Neural cell (in vitro differentiated cells): Measurements from ENCODE around the gene MED26. TPM values are rescaled to one million over a fixed set of nuclear protein-coding genes. Genes with fewer than 3 reads are reported as not detected.

Experiments used
- H2AFZ ChIP-seq: fragments of 200-600, 300-800 bp; sonication (generic), shearing (Covaris generic); 2 replicates; pipeline ENCODE4 v1.6.0; 2014; ENCODE audit warnings: low read depth, mild to moderate bottlenecking, antibody characterized with exemption, low read length, moderate library complexity
- H3F3A ChIP-seq: fragments of 200-600 bp; shearing (Covaris generic); 2 replicates; pipeline ENCODE4 v1.6.1; 2016; ENCODE audit warnings: mild to moderate bottlenecking, moderate library complexity, mixed read lengths, antibody characterized with exemption, low read length; ENCODE audit not compliant: insufficient read depth, poor library complexity, severe bottlenecking
- H3K27ac ChIP-seq: fragments of 200-600, 300-800 bp; sonication (generic), shearing (Covaris generic); 2 replicates; pipeline ENCODE4 v1.5.1; 2014; ENCODE audit warnings: mild to moderate bottlenecking, low read length, moderate library complexity
- H3K27me3 ChIP-seq: fragments of 300-800, 200-600 bp; sonication (generic), shearing (Covaris generic); 2 replicates; pipeline ENCODE4 v1.6.0; 2014; ENCODE audit warnings: mild to moderate bottlenecking, low read depth, low read length, moderate library complexity; ENCODE audit not compliant: insufficient read depth
- H3K36me3 ChIP-seq: fragments of 300-800, 200-600 bp; sonication (generic), shearing (Covaris generic); 2 replicates; pipeline ENCODE4 v1.5.1; 2014; ENCODE audit warnings: mild to moderate bottlenecking, antibody characterized with exemption, low read length, moderate library complexity; ENCODE audit not compliant: insufficient read depth
- H3K4me2 ChIP-seq: fragments of 300-800, 200-600 bp; sonication (generic), shearing (Covaris generic); 2 replicates; pipeline ENCODE4 v1.6.0; 2014; ENCODE audit warnings: mild to moderate bottlenecking, low read length
- H3K4me3 ChIP-seq: fragments of 300-800, 200-600 bp; sonication (generic), shearing (Covaris generic); 2 replicates; pipeline ENCODE4 v1.5.1; 2014; ENCODE audit warnings: mild to moderate bottlenecking, low read length, moderate library complexity
- H3K79me2 ChIP-seq: fragments of 200-600 bp; shearing (Covaris generic); replicated peaks from 2 replicates; pipeline ENCODE4 v1.6.0; 2014; ENCODE audit warnings: mild to moderate bottlenecking, low read length, moderate library complexity; ENCODE audit not compliant: insufficient read depth
- H3K9ac ChIP-seq: fragments of 300-800, 200-600 bp; sonication (generic), shearing (Covaris generic); 2 replicates; pipeline ENCODE4 v1.6.1; 2016; ENCODE audit warnings: mild to moderate bottlenecking, low read length, mixed read lengths
- H3K9me2 ChIP-seq: fragments of 200-600 bp; shearing (Covaris generic); 2 replicates; pipeline ENCODE4 v1.6.1; 2016; ENCODE audit warnings: mild to moderate bottlenecking, low read length, mixed read lengths; ENCODE audit not compliant: insufficient read depth
- H3K9me3 ChIP-seq: fragments of 200-600, 300-800 bp; sonication (generic), shearing (Covaris generic); 2 replicates; pipeline ENCODE4 v1.6.1; 2016; ENCODE audit warnings: mild to moderate bottlenecking, mixed run types, low read length, moderate library complexity, mixed read lengths
- H4K20me1 ChIP-seq: fragments of 200-600 bp; shearing (Covaris generic); 2 replicates; pipeline ENCODE4 v1.6.1; 2016; ENCODE audit warnings: mild to moderate bottlenecking, mixed run types; ENCODE audit not compliant: insufficient read depth
- EP300 ChIP-seq: fragments of 450-650 bp; conservative IDR thresholded peaks from 2 replicates; pipeline ENCODE4 v1.6.1; 2014; ENCODE audit warnings: antibody characterized with exemption, mild to moderate bottlenecking, moderate library complexity; ENCODE audit not compliant: poor library complexity, severe bottlenecking
- EZH2 ChIP-seq: fragments of 200-600, 300-800 bp; shearing (Covaris generic), sonication (generic); IDR thresholded peaks from 2 replicates; pipeline ENCODE4 v1.6.1; 2014; ENCODE audit warnings: antibody characterized with exemption, low read length, borderline replicate concordance, mild to moderate bottlenecking; ENCODE audit not compliant: insufficient read depth, poor library complexity, severe bottlenecking
- MXI1 ChIP-seq: fragments of 450-650 bp; conservative IDR thresholded peaks from 2 replicates; pipeline ENCODE4 v1.6.1; 2014; ENCODE audit warnings: antibody characterized with exemption, mild to moderate bottlenecking; ENCODE audit not compliant: poor library complexity, severe bottlenecking
- POLR2AphosphoS5 ChIP-seq: IDR thresholded peaks from 2 replicates; pipeline ENCODE4 v1.6.1; 2012
- RAD21 ChIP-seq: fragments of 450-650 bp; conservative IDR thresholded peaks from 2 replicates; pipeline ENCODE4 v1.6.1; 2014; ENCODE audit warnings: antibody characterized with exemption, mild to moderate bottlenecking, moderate library complexity
- SMC3 ChIP-seq: fragments of 450-650 bp; conservative IDR thresholded peaks from 2 replicates; pipeline ENCODE4 v1.6.1; 2014; ENCODE audit warnings: antibody characterized with exemption, mild to moderate bottlenecking, moderate library complexity; ENCODE audit not compliant: poor library complexity
- TAF1 ChIP-seq: IDR thresholded peaks from 2 replicates; pipeline ENCODE4 v1.6.1; 2012; ENCODE audit warnings: low read depth
- polyA plus RNA-seq: library from polyadenylated mRNA; depleted of rRNA; stranded (reverse); fragments of >200 nt; gene quantifications from 2 replicates; pipeline ENCODE4 v1.2.3, GENCODE V29; 2014
- TF ChIP-seq, protein P1 (sequence below): IDR thresholded peaks from 2 replicates; pipeline ENCODE4 v1.6.1; 2012; ENCODE audit warnings: borderline replicate concordance
- TF ChIP-seq, protein P2 (sequence below): fragments of 450-650 bp; IDR thresholded peaks from 2 replicates; pipeline ENCODE4 v1.5.1; 2014; ENCODE audit warnings: antibody characterized with exemption, mild to moderate bottlenecking, moderate library complexity; ENCODE audit not compliant: poor library complexity, severe bottlenecking

Gene MED26
- polyA plus RNA-seq, 1 donor from 2014 or later = 4.2 TPM

DNA sequence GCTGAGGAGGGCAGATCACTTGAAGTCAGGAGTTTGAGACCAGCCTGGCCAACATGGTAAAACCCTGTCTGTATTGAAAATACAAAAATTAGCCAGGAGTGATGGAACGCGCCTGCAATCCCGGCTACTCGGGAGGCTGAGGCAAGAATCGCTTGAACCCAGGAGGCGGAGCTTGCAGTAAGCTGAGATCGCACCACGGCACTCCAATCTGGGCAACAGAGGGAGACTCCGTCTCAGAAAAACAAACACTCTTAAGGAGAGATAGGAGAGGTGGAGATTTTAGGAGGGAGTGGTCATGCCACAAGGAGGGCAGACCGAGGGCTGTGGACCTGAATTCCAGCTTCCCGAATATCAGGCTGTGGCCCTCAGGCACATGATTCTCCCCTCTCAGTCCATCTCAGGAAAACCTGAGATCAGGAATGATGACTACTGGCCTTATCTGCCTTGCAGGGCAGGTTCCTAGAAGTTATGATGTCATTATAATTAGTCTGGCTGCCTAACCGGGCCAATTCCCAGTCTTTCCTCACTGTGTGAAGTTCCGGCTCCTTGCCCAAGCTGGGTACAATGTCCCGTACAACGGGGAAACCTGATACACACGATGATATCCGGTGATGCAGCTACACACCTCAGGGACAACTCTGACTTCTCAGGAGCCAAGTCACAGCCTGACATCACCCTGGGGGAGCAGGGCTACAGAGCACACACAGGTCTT lies 58.2 kb downstream of the MED26 start:
- Histone ChIP-seq H3K9me2 (no peaks in the 10 kb centered on the region), H3K9ac (no peak overlapping the region), H3K27me3 (no peaks in the 10 kb centered on the region), H3F3A (no peaks in the 10 kb centered on the region), H3K27ac (no peak overlapping the region), H3K9me3 (no peaks in the 10 kb centered on the region), H3K4me2 (no peak overlapping the region), H4K20me1 (no peaks in the 10 kb centered on the region), H2AFZ (no peak overlapping the region), H3K36me3 (peaks cover 7% of the 10 kb centered on the region), H3K79me2 (peaks cover 26% of the 10 kb centered on the region), H3K4me3 (no peak overlapping the region)
- TF ChIP-seq POLR2AphosphoS5 (no peak), TAF1 (no peak), MXI1 (no peak), SMC3 (no peak), EZH2 (no peak), RAD21 (no peak), EP300 (no peak)
- TF ChIP-seq, protein P1, sequence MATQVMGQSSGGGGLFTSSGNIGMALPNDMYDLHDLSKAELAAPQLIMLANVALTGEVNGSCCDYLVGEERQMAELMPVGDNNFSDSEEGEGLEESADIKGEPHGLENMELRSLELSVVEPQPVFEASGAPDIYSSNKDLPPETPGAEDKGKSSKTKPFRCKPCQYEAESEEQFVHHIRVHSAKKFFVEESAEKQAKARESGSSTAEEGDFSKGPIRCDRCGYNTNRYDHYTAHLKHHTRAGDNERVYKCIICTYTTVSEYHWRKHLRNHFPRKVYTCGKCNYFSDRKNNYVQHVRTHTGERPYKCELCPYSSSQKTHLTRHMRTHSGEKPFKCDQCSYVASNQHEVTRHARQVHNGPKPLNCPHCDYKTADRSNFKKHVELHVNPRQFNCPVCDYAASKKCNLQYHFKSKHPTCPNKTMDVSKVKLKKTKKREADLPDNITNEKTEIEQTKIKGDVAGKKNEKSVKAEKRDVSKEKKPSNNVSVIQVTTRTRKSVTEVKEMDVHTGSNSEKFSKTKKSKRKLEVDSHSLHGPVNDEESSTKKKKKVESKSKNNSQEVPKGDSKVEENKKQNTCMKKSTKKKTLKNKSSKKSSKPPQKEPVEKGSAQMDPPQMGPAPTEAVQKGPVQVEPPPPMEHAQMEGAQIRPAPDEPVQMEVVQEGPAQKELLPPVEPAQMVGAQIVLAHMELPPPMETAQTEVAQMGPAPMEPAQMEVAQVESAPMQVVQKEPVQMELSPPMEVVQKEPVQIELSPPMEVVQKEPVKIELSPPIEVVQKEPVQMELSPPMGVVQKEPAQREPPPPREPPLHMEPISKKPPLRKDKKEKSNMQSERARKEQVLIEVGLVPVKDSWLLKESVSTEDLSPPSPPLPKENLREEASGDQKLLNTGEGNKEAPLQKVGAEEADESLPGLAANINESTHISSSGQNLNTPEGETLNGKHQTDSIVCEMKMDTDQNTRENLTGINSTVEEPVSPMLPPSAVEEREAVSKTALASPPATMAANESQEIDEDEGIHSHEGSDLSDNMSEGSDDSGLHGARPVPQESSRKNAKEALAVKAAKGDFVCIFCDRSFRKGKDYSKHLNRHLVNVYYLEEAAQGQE = no peak
- TF ChIP-seq, protein P2, sequence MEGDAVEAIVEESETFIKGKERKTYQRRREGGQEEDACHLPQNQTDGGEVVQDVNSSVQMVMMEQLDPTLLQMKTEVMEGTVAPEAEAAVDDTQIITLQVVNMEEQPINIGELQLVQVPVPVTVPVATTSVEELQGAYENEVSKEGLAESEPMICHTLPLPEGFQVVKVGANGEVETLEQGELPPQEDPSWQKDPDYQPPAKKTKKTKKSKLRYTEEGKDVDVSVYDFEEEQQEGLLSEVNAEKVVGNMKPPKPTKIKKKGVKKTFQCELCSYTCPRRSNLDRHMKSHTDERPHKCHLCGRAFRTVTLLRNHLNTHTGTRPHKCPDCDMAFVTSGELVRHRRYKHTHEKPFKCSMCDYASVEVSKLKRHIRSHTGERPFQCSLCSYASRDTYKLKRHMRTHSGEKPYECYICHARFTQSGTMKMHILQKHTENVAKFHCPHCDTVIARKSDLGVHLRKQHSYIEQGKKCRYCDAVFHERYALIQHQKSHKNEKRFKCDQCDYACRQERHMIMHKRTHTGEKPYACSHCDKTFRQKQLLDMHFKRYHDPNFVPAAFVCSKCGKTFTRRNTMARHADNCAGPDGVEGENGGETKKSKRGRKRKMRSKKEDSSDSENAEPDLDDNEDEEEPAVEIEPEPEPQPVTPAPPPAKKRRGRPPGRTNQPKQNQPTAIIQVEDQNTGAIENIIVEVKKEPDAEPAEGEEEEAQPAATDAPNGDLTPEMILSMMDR = no peak

DNA sequence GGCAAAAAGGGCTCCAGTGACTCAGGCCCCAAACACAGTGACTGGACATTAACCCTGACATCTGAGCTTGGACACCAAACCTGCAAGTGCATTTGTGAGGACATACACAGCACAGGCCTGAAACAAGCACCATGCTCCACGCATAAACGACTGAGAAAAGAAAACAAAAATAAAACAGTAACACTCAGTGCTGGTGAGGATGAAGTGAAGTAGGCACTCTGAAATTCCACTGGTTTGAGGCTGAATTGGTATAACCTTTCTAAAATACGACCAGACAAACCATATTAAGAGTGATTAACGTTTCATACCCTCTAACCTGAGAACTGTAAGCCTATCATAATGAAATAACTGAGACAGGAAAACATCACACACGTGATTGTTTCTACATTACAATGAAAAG lies 61.3 kb downstream of the MED26 start:
- Histone ChIP-seq H3K4me3 (no peak overlapping the region), H2AFZ (no peak overlapping the region), H3K9me2 (no peaks in the 10 kb centered on the region), H3K79me2 (peaks cover 3% of the 10 kb centered on the region), H3K4me2 (no peak overlapping the region), H3F3A (no peaks in the 10 kb centered on the region), H3K9ac (no peak overlapping the region), H3K9me3 (no peaks in the 10 kb centered on the region), H3K27ac (no peak overlapping the region), H3K27me3 (no peaks in the 10 kb centered on the region), H3K36me3 (peaks cover 7% of the 10 kb centered on the region), H4K20me1 (no peaks in the 10 kb centered on the region)
- no peak for TF ChIP-seq RAD21
- TF ChIP-seq SMC3 = no peak
- no peak for TF ChIP-seq EZH2
